Activated CD4-positive, alpha-beta memory T cell treated with anti-CD3 and anti-CD28 coated beads for 36 hours (primary cell): Measurements from ENCODE around the gene GPR37L1. TPM values are rescaled to one million over a fixed set of nuclear protein-coding genes. Genes with fewer than 3 reads are reported as not detected.

Experiments used
- CTCF ChIA-PET: fragments of 350-600 bp; sonication (Branson Sonifier 250); formaldehyde crosslinking; loops from one replicate; lab custom pipeline; 2021; ENCODE audit warnings: antibody characterized with exemption, inconsistent platforms; lab: Charles Lee
- POLR2A ChIA-PET: fragments of 350-600 bp; sonication (Branson Sonifier 250); formaldehyde crosslinking; loops from one replicate; lab custom pipeline; 2021; ENCODE audit warnings: antibody characterized with exemption; lab: Charles Lee
- DNase-seq: peaks from one replicate; pipeline ENCODE4 v3.0.0-alpha.2; 2020
- H3K27ac Mint-ChIP-seq: one replicate; pipeline ENCODE4 v1.8.0; 2021; ENCODE audit warnings: mixed read lengths
- H3K27me3 Mint-ChIP-seq: one replicate; pipeline ENCODE4 v1.8.0; 2021; ENCODE audit warnings: mixed read lengths
- H3K36me3 Mint-ChIP-seq: one replicate; pipeline ENCODE4 v1.8.0; 2021; ENCODE audit warnings: mixed read lengths
- H3K4me1 Mint-ChIP-seq: one replicate; pipeline ENCODE4 v1.8.0; 2021; ENCODE audit warnings: low read depth, mixed read lengths
- H3K4me3 Mint-ChIP-seq: one replicate; pipeline ENCODE4 v1.8.0; 2021; ENCODE audit warnings: mild to moderate bottlenecking, mixed read lengths
- H3K9me3 Mint-ChIP-seq: one replicate; pipeline ENCODE4 v1.8.0; 2021; ENCODE audit warnings: mixed read lengths
- intact Hi-C: fragments of 100-400 bp; cut with micrococcal nuclease; formaldehyde crosslinking; loops from one replicate; pipeline ENCODE4 v1.15.1; 2023
- total RNA-seq, 2 experiments: library from RNA; stranded (reverse); gene quantifications; one replicate each; pipeline ENCODE4 v1.2.3, GENCODE V29; 2021

The GPR37L1 gene
- total RNA-seq, 2 experiments from 2014 or later: not detected

GRCh38 chr1:202113690-202114300 lies 8.9 kb upstream of the GPR37L1 start:
- POLR2A ChIA-PET: no interaction called here
- no peak overlapping the region for H3K27ac Mint-ChIP-seq
- no peaks in the 10 kb centered on the region for H3K4me1 Mint-ChIP-seq
- no peaks in the 10 kb centered on the region for H3K36me3 Mint-ChIP-seq
- intact Hi-C loops: no loop called here
- H3K27me3 Mint-ChIP-seq: no peaks in the 10 kb centered on the region
- CTCF ChIA-PET: interaction anchor here (0.7 to 1.9 kb wide), 5 partner anchors 22 to 218 kb away, joined by 3 to 5 read pairs (median 4); no protein-coding TSS in a partner anchor
- no peak overlapping the region for H3K4me3 Mint-ChIP-seq
- DNase-seq: no peak
- H3K9me3 Mint-ChIP-seq: no peaks in the 10 kb centered on the region

DNA sequence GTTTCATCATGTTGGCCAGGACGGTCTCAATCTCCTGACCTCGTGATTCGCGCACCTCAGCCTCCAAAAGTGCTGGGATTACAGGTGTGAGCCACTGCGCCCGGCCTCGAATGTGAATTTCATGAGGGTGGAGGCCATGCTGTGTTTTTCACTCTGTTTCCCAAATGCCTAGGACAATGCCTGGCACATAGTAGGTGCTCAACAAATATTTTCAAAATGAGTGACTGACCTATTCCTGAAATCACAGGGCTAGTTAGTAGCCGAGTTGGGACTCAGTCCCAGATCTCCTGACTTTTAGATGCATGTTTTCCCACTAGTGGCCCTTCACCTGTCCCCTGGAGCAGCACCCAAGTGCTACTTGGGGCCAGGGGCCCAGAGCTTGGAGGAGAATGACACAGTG lies 6.4 kb upstream of the GPR37L1 start:
- Mint-ChIP-seq H3K4me1 (no peaks in the 10 kb centered on the region), H3K27ac (no peak overlapping the region), H3K27me3 (no peaks in the 10 kb centered on the region), H3K9me3 (no peaks in the 10 kb centered on the region), H3K4me3 (no peak overlapping the region), H3K36me3 (no peaks in the 10 kb centered on the region)
- POLR2A ChIA-PET: no interaction called here
- DNase-seq: no peak
- CTCF ChIA-PET: interaction anchor here (1.2 kb wide), 1 partner anchor 19 kb away, joined by 3 read pairs; no protein-coding TSS in a partner anchor
- intact Hi-C loops: no loop called here

GRCh38 chr1:202117898-202118371 lies 4.8 kb upstream of the GPR37L1 start:
- POLR2A ChIA-PET: no interaction called here

GRCh38 chr1:202121006-202121405 lies 1.7 kb upstream of the GPR37L1 start:
- intact Hi-C loops: no loop called here
- no peaks in the 10 kb centered on the region for H3K4me1 Mint-ChIP-seq

More at GRCh38 chr1:202117898-202118371, 4.8 kb upstream of the GPR37L1 start:
- intact Hi-C loops: loop anchor here (2.0 kb wide), 1 partner anchor 109 kb away; no protein-coding TSS in a partner anchor
- Mint-ChIP-seq H3K27ac (no peak overlapping the region), H3K27me3 (no peaks in the 10 kb centered on the region), H3K4me3 (no peak overlapping the region), H3K36me3 (no peaks in the 10 kb centered on the region), H3K9me3 (no peaks in the 10 kb centered on the region), H3K4me1 (no peaks in the 10 kb centered on the region)
- CTCF ChIA-PET: interaction anchor here (0.7 to 2.5 kb wide), 6 partner anchors 15 to 118 kb away, joined by 3 to 25 read pairs (median 4); no protein-coding TSS in a partner anchor
- DNase-seq: no peak

GRCh38 chr1:202123336-202123813 lies 658 bp downstream of the GPR37L1 start:
- H3K27me3 Mint-ChIP-seq: no peaks in the 10 kb centered on the region
- POLR2A ChIA-PET: no interaction called here

More at GRCh38 chr1:202121006-202121405, 1.7 kb upstream of the GPR37L1 start:
- Mint-ChIP-seq H3K36me3 (no peaks in the 10 kb centered on the region), H3K27me3 (no peaks in the 10 kb centered on the region), H3K4me3 (no peak overlapping the region), H3K27ac (no peak overlapping the region), H3K9me3 (no peaks in the 10 kb centered on the region)
- DNase-seq: no peak
- ChIA-PET CTCF (interaction anchor here (0.6 to 1.2 kb wide), 3 partner anchors 48 to 135 kb away, joined by 3 to 4 read pairs (median 4); no protein-coding TSS in a partner anchor), POLR2A (no interaction called here)

GRCh38 chr1:202124142-202124541 lies 1.4 kb downstream of the GPR37L1 start:
- ChIA-PET POLR2A (no interaction called here), CTCF (interaction anchor here (3.1 kb wide), 1 partner anchor 11 kb away, joined by 9 read pairs; no protein-coding TSS in a partner anchor)
- H3K27me3 Mint-ChIP-seq: no peaks in the 10 kb centered on the region
- no peak overlapping the region for H3K27ac Mint-ChIP-seq
- H3K4me1 Mint-ChIP-seq: no peaks in the 10 kb centered on the region
- H3K36me3 Mint-ChIP-seq: no peaks in the 10 kb centered on the region
- H3K4me3 Mint-ChIP-seq: no peak overlapping the region
- H3K9me3 Mint-ChIP-seq: no peaks in the 10 kb centered on the region
- intact Hi-C loops: no loop called here
- DNase-seq: no peak

More at GRCh38 chr1:202123336-202123813, 658 bp downstream of the GPR37L1 start:
- intact Hi-C loops: no loop called here
- no peak for DNase-seq
- Mint-ChIP-seq H3K9me3 (no peaks in the 10 kb centered on the region), H3K4me3 (no peak overlapping the region), H3K27ac (no peak overlapping the region), H3K4me1 (no peaks in the 10 kb centered on the region), H3K36me3 (no peaks in the 10 kb centered on the region)
- CTCF ChIA-PET: interaction anchor here (3.1 kb wide), 1 partner anchor 12 kb away, joined by 9 read pairs; no protein-coding TSS in a partner anchor

DNA sequence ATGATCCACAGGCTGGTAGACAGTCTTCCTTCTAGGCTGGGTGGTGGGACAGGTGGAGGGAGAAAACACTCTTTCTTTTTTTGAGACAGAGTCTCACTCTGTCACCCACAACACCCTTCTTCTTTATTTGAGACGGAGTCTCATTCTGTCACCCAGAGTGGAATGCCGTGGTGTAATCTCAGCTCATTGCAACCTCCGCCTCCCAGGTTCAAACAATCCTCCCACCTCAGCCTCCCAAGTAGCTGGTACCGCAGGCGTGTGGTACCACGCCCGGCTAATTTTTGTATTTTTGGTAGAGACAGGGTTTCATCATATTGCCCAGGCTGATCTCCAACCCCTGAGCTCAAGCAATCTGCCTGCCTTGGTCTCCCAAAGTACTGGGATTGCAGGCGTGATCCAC lies 2.9 kb downstream of the GPR37L1 start:
- H3K27ac Mint-ChIP-seq: no peak overlapping the region
- H3K4me3 Mint-ChIP-seq: no peak overlapping the region
- POLR2A ChIA-PET: no interaction called here
- no peaks in the 10 kb centered on the region for H3K36me3 Mint-ChIP-seq
- no peak for DNase-seq
- H3K4me1 Mint-ChIP-seq: no peaks in the 10 kb centered on the region
- H3K27me3 Mint-ChIP-seq: no peaks in the 10 kb centered on the region
- H3K9me3 Mint-ChIP-seq: no peaks in the 10 kb centered on the region
- intact Hi-C loops: no loop called here
- CTCF ChIA-PET: interaction anchor here (1.8 to 3.1 kb wide), 2 partner anchors 9 to 126 kb away, joined by 8 to 9 read pairs; no protein-coding TSS in a partner anchor

- Mint-ChIP-seq H3K36me3 (no peaks in the 10 kb centered on the region), H3K9me3 (no peaks in the 10 kb centered on the region), H3K4me1 (no peaks in the 10 kb centered on the region), H3K4me3 (no peak overlapping the region), H3K27me3 (no peaks in the 10 kb centered on the region), H3K27ac (no peak overlapping the region)
- DNase-seq: no peak
- CTCF ChIA-PET: interaction anchor here (0.6 to 1.8 kb wide), 2 partner anchors 127 to 419 kb away, joined by 4 to 8 read pairs; no protein-coding TSS in a partner anchor
- POLR2A ChIA-PET: no interaction called here
- intact Hi-C loops: no loop called here
Measured at GRCh38 chr1:202126426-202126825, 3.7 kb downstream of the GPR37L1 start.

DNA sequence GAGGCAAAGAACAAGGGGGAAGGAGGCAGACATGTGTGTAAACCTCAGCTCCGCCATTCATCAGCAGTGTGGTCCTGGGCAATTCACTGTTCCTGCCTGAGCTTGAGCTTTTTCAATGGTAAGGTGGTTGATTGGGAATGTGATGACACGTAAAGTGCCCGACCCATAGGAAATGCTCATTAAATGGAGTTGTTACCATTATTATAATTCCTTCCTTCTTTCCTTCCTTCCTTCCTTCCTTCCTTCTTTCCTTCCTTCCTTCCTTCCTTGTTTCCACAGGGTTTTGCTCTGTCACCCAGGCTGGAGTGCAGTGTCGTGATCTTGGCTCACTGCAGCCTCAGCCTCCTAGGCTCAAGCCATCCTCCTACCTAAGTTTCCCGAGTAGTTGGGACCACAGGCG lies 4.3 kb downstream of the GPR37L1 start:
- no peaks in the 10 kb centered on the region for H3K27me3 Mint-ChIP-seq
- no peak for DNase-seq
- no peaks in the 10 kb centered on the region for H3K4me1 Mint-ChIP-seq
- ChIA-PET POLR2A (no interaction called here), CTCF (interaction anchor here (0.6 kb wide), 1 partner anchor 420 kb away, joined by 4 read pairs; no protein-coding TSS in a partner anchor)
- H3K4me3 Mint-ChIP-seq: no peak overlapping the region
- intact Hi-C loops: no loop called here
- H3K27ac Mint-ChIP-seq: no peak overlapping the region
- H3K9me3 Mint-ChIP-seq: no peaks in the 10 kb centered on the region
- H3K36me3 Mint-ChIP-seq: no peaks in the 10 kb centered on the region

DNA sequence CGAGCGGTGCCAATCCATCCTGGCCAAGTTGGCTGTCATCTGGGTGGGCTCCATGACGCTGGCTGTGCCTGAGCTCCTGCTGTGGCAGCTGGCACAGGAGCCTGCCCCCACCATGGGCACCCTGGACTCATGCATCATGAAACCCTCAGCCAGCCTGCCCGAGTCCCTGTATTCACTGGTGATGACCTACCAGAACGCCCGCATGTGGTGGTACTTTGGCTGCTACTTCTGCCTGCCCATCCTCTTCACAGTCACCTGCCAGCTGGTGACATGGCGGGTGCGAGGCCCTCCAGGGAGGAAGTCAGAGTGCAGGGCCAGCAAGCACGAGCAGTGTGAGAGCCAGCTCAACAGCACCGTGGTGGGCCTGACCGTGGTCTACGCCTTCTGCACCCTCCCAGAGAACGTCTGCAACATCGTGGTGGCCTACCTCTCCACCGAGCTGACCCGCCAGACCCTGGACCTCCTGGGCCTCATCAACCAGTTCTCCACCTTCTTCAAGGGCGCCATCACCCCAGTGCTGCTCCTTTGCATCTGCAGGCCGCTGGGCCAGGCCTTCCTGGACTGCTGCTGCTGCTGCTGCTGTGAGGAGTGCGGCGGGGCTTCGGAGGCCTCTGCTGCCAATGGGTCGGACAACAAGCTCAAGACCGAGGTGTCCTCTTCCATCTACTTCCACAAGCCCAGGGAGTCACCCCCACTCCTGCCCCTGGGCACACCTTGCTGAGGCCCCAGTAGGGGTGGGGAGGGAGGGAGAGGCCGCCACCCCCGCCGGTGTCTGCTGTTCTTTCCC lies 5.3 kb downstream of the GPR37L1 start:
- Mint-ChIP-seq H3K4me1 (no peaks in the 10 kb centered on the region), H3K36me3 (no peaks in the 10 kb centered on the region), H3K27ac (no peak overlapping the region), H3K27me3 (no peaks in the 10 kb centered on the region), H3K4me3 (no peak overlapping the region), H3K9me3 (no peaks in the 10 kb centered on the region)
- no peak for DNase-seq
- intact Hi-C loops: no loop called here
- ChIA-PET POLR2A (no interaction called here), CTCF (no interaction called here)

DNA sequence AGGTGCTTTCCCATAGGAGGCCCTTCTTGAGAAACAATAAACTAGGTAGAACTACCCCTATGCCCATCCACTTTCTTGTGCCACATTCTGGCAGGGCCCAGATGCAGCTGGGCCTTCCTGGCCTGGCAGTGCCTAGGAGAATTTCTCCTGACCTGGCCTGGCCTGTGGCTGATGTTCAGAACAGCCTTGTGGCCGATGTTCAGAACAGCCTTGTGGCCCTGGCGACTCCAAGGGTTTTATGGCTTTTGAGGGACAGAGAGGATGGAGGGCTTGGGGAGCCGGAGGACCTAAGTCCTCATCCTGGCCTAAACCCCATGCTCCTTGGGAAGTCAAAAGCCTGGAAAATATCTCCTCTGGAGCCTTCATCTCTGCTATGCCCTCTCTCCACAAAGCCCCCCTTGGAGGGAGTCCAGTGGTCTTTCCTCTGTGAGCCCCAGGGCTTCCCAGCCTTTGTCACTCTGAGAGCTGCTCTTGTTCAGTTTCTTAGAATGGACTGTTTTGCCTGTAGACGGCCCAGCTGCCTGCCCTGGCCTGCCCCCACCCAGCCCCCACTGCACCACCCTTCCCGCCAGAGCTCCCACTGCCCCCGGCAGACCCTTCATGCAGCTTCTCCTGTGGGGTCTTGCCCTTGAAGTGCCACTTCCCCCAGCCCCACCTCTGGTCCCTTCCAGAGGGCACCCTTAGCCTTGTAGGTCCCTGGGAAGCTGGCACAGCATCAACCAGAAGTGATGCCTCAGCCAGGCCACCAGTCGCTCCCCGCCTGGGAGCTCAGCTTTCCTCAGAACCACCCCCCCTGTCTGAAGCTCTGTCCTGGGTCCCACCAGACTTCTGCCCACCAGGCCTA lies 7.0 kb downstream of the GPR37L1 start:
- CTCF ChIA-PET: interaction anchor here (0.9 kb wide), 1 partner anchor 130 kb away, joined by 3 read pairs; no protein-coding TSS in a partner anchor
- no peak for DNase-seq
- Mint-ChIP-seq H3K9me3 (no peaks in the 10 kb centered on the region), H3K4me3 (no peak overlapping the region), H3K36me3 (peaks cover 3% of the 10 kb centered on the region), H3K27me3 (no peaks in the 10 kb centered on the region), H3K27ac (no peak overlapping the region), H3K4me1 (no peaks in the 10 kb centered on the region)
- intact Hi-C loops: no loop called here
- POLR2A ChIA-PET: interaction anchor here (0.7 to 1.2 kb wide), 2 partner anchors 18 to 43 kb away, joined by 3 read pairs; no protein-coding TSS in a partner anchor
